ENCODE data around the gene DLG2. TPM values are rescaled to one million over a fixed set of nuclear protein-coding genes. Genes with fewer than 3 reads are reported as not detected.

The DLG2 gene
- total RNA-seq, 1 experiment from 2014 or later: 17.5 TPM

GRCh38 chr11:84518631-84519183, 1108.4 kb downstream of the DLG2 start (continued):
- TF ChIP-seq, protein P1, sequence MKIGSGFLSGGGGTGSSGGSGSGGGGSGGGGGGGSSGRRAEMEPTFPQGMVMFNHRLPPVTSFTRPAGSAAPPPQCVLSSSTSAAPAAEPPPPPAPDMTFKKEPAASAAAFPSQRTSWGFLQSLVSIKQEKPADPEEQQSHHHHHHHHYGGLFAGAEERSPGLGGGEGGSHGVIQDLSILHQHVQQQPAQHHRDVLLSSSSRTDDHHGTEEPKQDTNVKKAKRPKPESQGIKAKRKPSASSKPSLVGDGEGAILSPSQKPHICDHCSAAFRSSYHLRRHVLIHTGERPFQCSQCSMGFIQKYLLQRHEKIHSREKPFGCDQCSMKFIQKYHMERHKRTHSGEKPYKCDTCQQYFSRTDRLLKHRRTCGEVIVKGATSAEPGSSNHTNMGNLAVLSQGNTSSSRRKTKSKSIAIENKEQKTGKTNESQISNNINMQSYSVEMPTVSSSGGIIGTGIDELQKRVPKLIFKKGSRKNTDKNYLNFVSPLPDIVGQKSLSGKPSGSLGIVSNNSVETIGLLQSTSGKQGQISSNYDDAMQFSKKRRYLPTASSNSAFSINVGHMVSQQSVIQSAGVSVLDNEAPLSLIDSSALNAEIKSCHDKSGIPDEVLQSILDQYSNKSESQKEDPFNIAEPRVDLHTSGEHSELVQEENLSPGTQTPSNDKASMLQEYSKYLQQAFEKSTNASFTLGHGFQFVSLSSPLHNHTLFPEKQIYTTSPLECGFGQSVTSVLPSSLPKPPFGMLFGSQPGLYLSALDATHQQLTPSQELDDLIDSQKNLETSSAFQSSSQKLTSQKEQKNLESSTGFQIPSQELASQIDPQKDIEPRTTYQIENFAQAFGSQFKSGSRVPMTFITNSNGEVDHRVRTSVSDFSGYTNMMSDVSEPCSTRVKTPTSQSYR (CRISPR knock-in tag; IDR thresholded peaks at IDR 0.05): no peak
- TF ChIP-seq NFE2L1 (CRISPR knock-in tag; IDR thresholded peaks at IDR 0.05) (no peak), IRF2 (CRISPR knock-in tag; IDR thresholded peaks at IDR 0.05; ENCODE audit: borderline replicate concordance, low read depth) (no peak), SP1 (CRISPR knock-in tag; conservative IDR thresholded peaks at IDR 0.05) (no peak), NR2C2 (CRISPR knock-in tag; IDR thresholded peaks at IDR 0.05) (no peak), ATF1 (CRISPR knock-in tag; IDR thresholded peaks at IDR 0.05) (no peak), NR1H2 (CRISPR knock-in tag; IDR thresholded peaks at IDR 0.05) (no peak)
- TF ChIP-seq, protein P2, sequence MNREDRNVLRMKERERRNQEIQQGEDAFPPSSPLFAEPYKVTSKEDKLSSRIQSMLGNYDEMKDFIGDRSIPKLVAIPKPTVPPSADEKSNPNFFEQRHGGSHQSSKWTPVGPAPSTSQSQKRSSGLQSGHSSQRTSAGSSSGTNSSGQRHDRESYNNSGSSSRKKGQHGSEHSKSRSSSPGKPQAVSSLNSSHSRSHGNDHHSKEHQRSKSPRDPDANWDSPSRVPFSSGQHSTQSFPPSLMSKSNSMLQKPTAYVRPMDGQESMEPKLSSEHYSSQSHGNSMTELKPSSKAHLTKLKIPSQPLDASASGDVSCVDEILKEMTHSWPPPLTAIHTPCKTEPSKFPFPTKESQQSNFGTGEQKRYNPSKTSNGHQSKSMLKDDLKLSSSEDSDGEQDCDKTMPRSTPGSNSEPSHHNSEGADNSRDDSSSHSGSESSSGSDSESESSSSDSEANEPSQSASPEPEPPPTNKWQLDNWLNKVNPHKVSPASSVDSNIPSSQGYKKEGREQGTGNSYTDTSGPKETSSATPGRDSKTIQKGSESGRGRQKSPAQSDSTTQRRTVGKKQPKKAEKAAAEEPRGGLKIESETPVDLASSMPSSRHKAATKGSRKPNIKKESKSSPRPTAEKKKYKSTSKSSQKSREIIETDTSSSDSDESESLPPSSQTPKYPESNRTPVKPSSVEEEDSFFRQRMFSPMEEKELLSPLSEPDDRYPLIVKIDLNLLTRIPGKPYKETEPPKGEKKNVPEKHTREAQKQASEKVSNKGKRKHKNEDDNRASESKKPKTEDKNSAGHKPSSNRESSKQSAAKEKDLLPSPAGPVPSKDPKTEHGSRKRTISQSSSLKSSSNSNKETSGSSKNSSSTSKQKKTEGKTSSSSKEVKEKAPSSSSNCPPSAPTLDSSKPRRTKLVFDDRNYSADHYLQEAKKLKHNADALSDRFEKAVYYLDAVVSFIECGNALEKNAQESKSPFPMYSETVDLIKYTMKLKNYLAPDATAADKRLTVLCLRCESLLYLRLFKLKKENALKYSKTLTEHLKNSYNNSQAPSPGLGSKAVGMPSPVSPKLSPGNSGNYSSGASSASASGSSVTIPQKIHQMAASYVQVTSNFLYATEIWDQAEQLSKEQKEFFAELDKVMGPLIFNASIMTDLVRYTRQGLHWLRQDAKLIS (CRISPR knock-in tag; IDR thresholded peaks at IDR 0.05; ENCODE audit: borderline replicate concordance): no peak

DNA sequence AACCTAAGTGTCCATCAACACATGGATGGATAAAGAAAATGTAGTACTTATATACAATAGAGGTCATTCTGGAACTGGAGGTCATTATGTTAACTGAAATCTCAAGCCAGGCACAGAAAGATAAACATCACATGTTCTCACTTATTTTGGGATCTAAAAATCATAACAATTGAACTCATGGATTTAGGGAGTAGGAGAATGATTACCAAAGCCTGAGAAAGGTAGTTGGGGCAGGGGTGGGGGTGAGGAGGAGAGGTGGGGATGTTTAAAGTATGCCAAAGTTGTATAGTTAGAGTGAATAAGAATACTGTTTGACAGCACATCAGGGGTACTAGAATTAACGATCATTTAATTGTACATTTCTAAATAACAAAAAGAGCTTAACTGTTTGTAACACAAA, 1112.7 kb downstream of the DLG2 start:
- Mint-ChIP-seq H3K9me3 (peaks cover 5% of the 10 kb centered on the region), H3K27me3 (ENCODE audit: low read depth) (no peaks in the 10 kb centered on the region), H3K36me3 (no peaks in the 10 kb centered on the region), H3K27ac (peak overlapping the region; percentile 15; the same call in 1 of the 2 replicates), H3K4me1 (peaks cover 19% of the 10 kb centered on the region), H3K4me3 (no peak overlapping the region)
- no peak for DNase-seq (ENCODE audit: low spot score)
- no peak for TF ChIP-seq IRF2 (CRISPR knock-in tag; IDR thresholded peaks at IDR 0.05; ENCODE audit: borderline replicate concordance, low read depth)
- no peak for TF ChIP-seq ZNF232 (CRISPR knock-in tag; IDR thresholded peaks at IDR 0.05)
- TF ChIP-seq, protein P3, sequence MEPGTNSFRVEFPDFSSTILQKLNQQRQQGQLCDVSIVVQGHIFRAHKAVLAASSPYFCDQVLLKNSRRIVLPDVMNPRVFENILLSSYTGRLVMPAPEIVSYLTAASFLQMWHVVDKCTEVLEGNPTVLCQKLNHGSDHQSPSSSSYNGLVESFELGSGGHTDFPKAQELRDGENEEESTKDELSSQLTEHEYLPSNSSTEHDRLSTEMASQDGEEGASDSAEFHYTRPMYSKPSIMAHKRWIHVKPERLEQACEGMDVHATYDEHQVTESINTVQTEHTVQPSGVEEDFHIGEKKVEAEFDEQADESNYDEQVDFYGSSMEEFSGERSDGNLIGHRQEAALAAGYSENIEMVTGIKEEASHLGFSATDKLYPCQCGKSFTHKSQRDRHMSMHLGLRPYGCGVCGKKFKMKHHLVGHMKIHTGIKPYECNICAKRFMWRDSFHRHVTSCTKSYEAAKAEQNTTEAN (CRISPR knock-in tag; IDR thresholded peaks at IDR 0.05): no peak
- TF ChIP-seq NR2C2 (CRISPR knock-in tag; IDR thresholded peaks at IDR 0.05): no peak
- TF ChIP-seq ZBTB21 (CRISPR knock-in tag; IDR thresholded peaks at IDR 0.05; ENCODE audit: borderline replicate concordance): no peak
- no peak for TF ChIP-seq ZNF671 (CRISPR knock-in tag; IDR thresholded peaks at IDR 0.05)
- TF ChIP-seq RORB (CRISPR knock-in tag; IDR thresholded peaks at IDR 0.05): no peak
- no peak for TF ChIP-seq GRHL2 (CRISPR knock-in tag; IDR thresholded peaks at IDR 0.05; ENCODE audit: insufficient replicate concordance, severe bottlenecking)
- TF ChIP-seq, protein P4, sequence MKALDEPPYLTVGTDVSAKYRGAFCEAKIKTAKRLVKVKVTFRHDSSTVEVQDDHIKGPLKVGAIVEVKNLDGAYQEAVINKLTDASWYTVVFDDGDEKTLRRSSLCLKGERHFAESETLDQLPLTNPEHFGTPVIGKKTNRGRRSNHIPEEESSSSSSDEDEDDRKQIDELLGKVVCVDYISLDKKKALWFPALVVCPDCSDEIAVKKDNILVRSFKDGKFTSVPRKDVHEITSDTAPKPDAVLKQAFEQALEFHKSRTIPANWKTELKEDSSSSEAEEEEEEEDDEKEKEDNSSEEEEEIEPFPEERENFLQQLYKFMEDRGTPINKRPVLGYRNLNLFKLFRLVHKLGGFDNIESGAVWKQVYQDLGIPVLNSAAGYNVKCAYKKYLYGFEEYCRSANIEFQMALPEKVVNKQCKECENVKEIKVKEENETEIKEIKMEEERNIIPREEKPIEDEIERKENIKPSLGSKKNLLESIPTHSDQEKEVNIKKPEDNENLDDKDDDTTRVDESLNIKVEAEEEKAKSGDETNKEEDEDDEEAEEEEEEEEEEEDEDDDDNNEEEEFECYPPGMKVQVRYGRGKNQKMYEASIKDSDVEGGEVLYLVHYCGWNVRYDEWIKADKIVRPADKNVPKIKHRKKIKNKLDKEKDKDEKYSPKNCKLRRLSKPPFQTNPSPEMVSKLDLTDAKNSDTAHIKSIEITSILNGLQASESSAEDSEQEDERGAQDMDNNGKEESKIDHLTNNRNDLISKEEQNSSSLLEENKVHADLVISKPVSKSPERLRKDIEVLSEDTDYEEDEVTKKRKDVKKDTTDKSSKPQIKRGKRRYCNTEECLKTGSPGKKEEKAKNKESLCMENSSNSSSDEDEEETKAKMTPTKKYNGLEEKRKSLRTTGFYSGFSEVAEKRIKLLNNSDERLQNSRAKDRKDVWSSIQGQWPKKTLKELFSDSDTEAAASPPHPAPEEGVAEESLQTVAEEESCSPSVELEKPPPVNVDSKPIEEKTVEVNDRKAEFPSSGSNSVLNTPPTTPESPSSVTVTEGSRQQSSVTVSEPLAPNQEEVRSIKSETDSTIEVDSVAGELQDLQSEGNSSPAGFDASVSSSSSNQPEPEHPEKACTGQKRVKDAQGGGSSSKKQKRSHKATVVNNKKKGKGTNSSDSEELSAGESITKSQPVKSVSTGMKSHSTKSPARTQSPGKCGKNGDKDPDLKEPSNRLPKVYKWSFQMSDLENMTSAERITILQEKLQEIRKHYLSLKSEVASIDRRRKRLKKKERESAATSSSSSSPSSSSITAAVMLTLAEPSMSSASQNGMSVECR (CRISPR knock-in tag; IDR thresholded peaks at IDR 0.05; ENCODE audit: borderline replicate concordance): no peak
- no peak for TF ChIP-seq ZNF138 (CRISPR knock-in tag; conservative IDR thresholded peaks at IDR 0.05)
- TF ChIP-seq NFATC4 (CRISPR knock-in tag; IDR thresholded peaks at IDR 0.05): no peak
- TF ChIP-seq ATF1 (CRISPR knock-in tag; IDR thresholded peaks at IDR 0.05): no peak
- TF ChIP-seq ZNF263 (CRISPR knock-in tag; IDR thresholded peaks at IDR 0.05; ENCODE audit: low read depth): no peak
- no peak for TF ChIP-seq ESRRA (CRISPR knock-in tag; IDR thresholded peaks at IDR 0.05; ENCODE audit: borderline replicate concordance)
- ChIA-PET CTCF (interaction anchor here (1.5 kb wide), 1 partner anchor 10 kb away, joined by 5 read pairs; no protein-coding TSS in a partner anchor), POLR2A (no interaction called here)
- peak; percentile 48 for ATAC-seq

Data from WTC11 (cell line).